ACHN (cell line): ENCODE measurements around the gene IGSF22.
A peak's percentile ranks its signal among the peaks of the same experiment; 100 is the strongest.

Experiments
- DNase-seq: peaks from one replicate; pipeline ENCODE4 v3.0.0-alpha.2; 2015
- in situ Hi-C: cut with HindIII; loops from 2 replicates; pipeline ENCODE4 v1.10.0; 2017; ENCODE audit warnings: low sequenced_read_pairs, low pct_ligation_motif_present, low pct_unique_long_range_greater_than_20kb

IGSF22 gene

GRCh38 chr11:18721561-18722292, 4.3 kb downstream of the IGSF22 start:
- DNase-seq, result peak; percentile 53
- in situ Hi-C loops, result no loop called here

- peak; percentile 76 for DNase-seq
- in situ Hi-C loops, result no loop called here
These were observed 5.0 kb downstream of the IGSF22 start for GRCh38 chr11:18720808-18721560.

DNA sequence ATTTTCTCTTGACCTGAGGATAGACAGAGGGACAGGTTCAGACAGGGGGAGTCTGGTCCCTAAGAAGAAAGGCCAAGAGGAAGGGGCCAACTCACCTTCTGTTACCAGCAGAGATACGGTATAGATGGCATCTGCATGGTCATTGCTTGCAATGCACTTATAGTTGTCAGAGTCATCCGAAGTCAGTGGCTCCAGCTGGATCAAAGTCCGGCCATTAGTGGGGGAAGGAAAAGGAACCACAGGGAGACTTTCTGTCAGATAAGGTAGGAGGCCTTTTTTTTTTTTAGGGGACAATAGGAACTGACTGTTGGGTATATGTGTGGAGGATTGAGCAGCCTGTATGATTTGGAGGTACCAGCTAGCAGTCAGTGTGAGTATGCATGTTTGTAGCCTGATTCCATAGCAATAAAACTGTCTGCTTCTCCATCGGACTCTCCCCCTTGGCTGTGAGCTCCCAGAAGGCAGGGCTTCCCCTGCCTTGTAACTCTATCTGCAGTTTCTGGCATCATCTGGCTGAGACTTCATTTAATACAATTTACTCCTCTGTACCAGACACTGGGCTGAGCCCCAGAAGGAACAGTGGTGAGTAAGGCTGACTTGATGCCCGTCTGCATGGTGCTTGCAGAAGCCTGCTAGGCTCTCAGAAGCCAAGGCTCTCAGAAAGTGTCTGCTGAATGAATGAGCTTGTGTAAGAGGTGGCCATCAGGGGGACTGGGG, 5.7 kb downstream of the IGSF22 start:
- in situ Hi-C loops, result no loop called here
- DNase-seq, result no peak

DNA sequence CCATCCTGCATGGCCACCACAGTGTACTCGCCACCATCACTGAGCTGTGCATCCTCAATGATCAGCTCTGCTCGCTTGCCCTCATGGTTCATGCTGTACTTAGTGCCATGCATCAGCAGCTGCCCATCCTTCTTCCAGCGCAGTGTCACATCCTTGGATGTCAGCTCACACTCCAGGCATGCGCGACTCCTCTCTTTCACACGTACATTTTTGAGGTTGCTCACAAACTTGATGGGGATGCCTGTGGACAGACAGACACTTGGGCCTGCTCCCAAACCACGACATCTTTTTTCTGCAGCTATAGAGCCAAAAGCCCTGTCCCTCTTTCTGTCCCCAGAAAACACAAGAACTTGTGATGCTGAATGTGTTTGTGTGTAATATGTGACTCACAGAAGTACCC, 10.5 kb downstream of the IGSF22 start:
- DNase-seq, result no peak
- in situ Hi-C loops, result no loop called here

DNA sequence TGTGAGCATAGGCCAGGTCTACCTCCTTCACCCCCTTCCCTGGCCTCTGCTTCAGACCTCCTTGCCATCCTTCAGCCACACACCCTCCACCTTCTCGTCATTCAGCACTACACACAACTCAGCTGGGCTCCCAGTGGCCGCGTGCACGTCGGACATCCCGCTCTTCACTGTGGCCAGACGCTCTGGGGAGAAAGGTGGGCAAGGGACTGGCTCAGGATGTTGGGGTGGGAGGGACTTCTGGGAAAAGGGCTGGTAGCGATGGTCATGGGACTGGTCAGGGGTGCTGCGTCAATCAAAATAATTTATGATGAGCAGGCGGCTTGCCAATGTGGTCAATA, 11.6 kb downstream of the IGSF22 start:
- in situ Hi-C loops, result no loop called here
- DNase-seq, result no peak

DNA sequence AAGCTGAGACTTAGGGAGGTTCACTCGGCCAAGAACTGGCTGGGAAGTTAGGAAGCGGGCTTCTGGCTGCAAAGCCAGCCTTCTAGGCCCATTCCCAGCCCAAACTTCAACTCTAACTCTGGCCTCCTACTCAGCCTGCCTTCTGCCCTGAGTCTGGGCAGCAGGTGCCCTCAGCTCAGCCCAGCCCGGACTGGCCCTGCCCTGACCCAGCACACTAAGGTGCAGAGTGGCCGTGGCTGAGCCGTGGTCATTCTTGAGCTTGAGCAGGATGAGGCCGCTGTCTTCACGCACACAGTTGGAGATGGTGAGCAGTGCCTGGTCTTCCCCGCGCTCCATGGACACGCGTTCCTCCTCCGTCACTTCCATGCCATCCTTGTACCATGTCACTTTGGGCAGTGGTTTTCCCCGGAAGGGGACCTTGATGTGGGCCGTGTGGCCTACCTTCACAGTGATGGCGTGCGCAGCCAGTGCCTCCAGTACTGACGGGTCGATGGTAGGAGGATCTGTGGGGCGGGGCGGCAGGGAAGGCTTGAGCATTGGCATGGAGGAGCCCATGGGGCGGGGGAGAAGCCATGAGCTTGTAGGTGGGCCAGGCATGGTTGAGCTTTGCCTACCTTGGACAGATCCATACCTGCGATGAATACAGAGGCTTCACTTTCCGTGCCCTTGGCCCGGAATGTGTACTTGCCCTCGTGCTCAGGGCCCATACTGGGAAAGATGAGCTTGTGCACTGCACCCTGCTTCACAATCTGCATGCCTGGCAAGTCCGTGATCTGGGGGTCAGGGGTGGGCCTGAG, 12.1 kb downstream of the IGSF22 start:
- no peak for DNase-seq
- in situ Hi-C loops, result no loop called here

DNA sequence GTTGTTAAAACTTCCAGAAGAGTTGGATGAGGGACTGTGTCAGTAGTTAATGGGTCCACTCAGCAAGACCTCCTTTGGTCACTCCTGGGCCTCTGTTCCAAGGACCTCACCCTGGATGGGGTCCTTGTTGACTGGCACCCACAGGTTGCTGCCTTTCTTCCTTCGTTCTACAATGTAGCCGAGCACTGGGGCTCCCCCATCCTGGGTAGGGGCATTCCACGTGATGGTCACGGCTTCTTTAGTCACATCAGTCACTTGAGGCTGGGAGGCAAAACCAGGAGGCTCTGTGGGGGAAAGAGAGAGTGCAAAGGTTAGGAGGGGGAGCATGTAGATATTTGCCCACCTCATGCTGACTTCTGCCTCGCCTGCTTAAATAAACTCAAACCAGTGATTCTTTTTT, 15.4 kb downstream of the IGSF22 start:
- no peak for DNase-seq
- in situ Hi-C loops, result no loop called here

GRCh38 chr11:18709414-18709813, 16.6 kb downstream of the IGSF22 start:
- DNase-seq, result no peak
- in situ Hi-C loops, result no loop called here

- no peak for DNase-seq
- in situ Hi-C loops, result no loop called here
These were observed 18.1 kb downstream of the IGSF22 start for GRCh38 chr11:18707811-18708340.

GRCh38 chr11:18706330-18707243, 19.4 kb downstream of the IGSF22 start:
- DNase-seq, result no peak
- in situ Hi-C loops, result no loop called here

GRCh38 chr11:18705651-18706281, 20.2 kb downstream of the IGSF22 start:
- DNase-seq, result no peak
- in situ Hi-C loops, result no loop called here

DNA sequence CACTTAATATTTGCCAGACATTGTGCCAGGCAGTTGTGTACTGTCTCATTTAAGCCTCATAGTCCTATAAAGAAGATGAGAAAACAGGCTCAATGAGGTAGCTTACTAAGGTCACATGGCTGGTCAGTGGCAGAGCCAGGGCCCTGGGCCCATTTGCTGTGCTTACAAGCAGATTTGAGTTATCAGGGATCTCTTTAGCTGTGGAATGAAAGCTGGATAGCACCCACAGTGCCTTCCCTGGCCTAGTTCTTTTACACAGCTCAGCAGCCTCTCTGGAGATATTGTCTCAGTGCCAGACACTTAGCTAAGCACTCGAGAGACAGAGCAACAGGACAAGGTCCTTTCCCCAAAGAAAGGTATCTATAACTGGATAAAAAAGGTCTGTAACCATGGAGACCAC, 21.3 kb downstream of the IGSF22 start:
- DNase-seq, result no peak
- in situ Hi-C loops, result no loop called here

- DNase-seq, result no peak
- in situ Hi-C loops, result no loop called here
These were observed 21.8 kb downstream of the IGSF22 start for GRCh38 chr11:18704045-18704645.

DNA sequence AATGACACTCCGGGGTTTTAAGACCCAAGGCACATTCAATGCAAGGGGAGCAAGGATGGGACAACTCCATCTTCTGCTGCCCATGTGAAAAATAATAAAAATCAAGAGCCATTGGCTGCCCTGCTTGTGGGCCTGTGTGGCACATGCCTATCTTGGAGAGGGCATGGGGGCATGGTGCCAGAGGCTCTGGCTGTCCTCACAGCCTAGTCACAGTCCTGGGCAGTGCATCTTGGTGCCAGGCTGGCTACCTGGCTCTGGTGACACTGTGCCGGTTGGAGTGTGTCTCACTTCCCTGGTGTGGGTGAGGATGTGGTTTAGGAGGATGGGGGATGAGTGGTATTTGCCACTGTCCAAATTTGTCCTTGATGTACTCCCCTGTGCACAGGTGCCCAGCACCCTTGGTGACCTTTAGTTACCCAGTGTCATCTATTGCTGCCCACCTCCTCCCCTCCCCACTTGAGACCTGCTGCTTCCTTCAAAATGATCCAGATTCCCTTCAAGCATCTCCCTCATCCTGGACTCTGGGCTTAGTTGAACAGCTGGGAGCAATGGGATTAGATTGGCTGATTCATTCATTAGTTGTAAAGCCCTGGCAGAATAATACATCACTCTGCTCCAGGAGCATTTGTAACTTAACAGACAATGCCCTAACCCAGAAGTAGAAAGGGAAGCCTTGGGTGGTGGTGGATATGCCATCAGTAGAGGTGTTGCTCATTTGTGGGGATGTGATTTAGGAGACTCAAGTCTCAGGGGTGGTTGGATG, 22.8 kb downstream of the IGSF22 start:
- no peak for DNase-seq
- in situ Hi-C loops, result no loop called here

- DNase-seq, result no peak
- in situ Hi-C loops, result no loop called here
These were observed 24.3 kb downstream of the IGSF22 start for GRCh38 chr11:18701614-18702216.

DNA sequence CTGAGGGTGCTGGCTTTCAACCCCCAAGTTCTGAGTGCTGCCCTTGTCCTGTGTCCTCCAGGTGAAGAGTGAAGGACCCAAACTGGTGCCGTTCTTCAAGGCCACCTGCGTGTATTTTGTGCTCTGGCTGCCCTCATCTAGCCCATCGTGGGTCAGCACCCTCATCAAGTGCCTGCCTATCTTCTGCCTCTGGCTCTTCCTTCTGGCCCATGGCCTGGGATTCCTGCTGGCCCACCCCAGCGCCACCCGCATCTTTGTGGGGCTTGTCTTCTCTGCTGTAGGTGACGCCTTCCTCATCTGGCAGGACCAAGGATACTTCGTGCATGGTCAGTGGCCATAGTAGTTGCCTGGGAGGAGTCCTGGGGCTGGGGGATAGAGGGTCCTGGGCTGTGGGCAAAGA, 25.1 kb downstream of the IGSF22 start:
- in situ Hi-C loops, result no loop called here
- no peak for DNase-seq
